Esophagus squamous epithelium (tissue), 5 donors: ENCODE measurements around the gene TMEM150B. TPM values are rescaled to one million over a fixed set of nuclear protein-coding genes. Genes with fewer than 3 reads are reported as not detected.

Source experiments
- DNase-seq: peaks from one replicate; lab custom pipeline; 2025; lab: John Stamatoyannopoulos, UW
- H3K27ac ChIP-seq, 4 donors: fragments of 200-600 bp; sonication (generic); one replicate each; pipeline ENCODE4 v1.5.1; 2016 to 2019; ENCODE audit warnings: mild to moderate bottlenecking in 1 of 4
- H3K27me3 ChIP-seq, 4 donors: fragments of 200-600 bp; sonication (generic); 1 replicate in 3 of 4; 2 replicates in 1 of 4; pipeline versions ENCODE4 v1.5.1 to v1.6.0; 2017 to 2021; ENCODE audit warnings: antibody characterized with exemption in 1 of 4
- H3K36me3 ChIP-seq, 3 donors: fragments of 200-600 bp; sonication (generic); one replicate each; pipeline ENCODE4 v1.5.1; 2016 to 2019
- H3K4me1 ChIP-seq, 3 donors: fragments of 200-600 bp; sonication (generic); one replicate each; pipeline ENCODE4 v1.5.1; 2017 to 2019
- H3K4me3 ChIP-seq, 4 donors: fragments of 200-600 bp; sonication (generic); 1 replicate in 3 of 4; 2 replicates in 1 of 4; pipeline ENCODE4 v1.5.1; 2016 to 2019; ENCODE audit warnings: mild to moderate bottlenecking in 2 of 4, moderate library complexity in 1 of 4
- H3K9me3 ChIP-seq, 3 donors: fragments of 200-600 bp; sonication (generic); one replicate each; pipeline ENCODE4 v1.5.1; 2016 to 2019
- CTCF ChIP-seq, 6 experiments: fragments of 450-650 bp in 4 of 6; fragments of 200-600 bp in 2 of 6; sonication (generic) in 2 of 6; IDR thresholded peaks; one replicate each; pipeline ENCODE4 v1.5.1; 2016 to 2019; ENCODE audit warnings: antibody characterized with exemption in 6 of 6, mild to moderate bottlenecking in 4 of 6, moderate library complexity in 4 of 6
- POLR2A ChIP-seq, 4 donors: fragments of 450-650 bp; IDR thresholded peaks; one replicate each; pipeline ENCODE4 v1.6.1; 2017; ENCODE audit warnings: antibody characterized with exemption in 4 of 4, mild to moderate bottlenecking in 4 of 4, moderate library complexity in 3 of 4
- WGBS, 2 donors: methylation state at CpG; one replicate each; pipeline ENCODE4 v1.1.5; 2018; 5-methylcytosine and 5-hydroxymethylcytosine counted together
- intact Hi-C: fragments of 100-400 bp; cut with DNase I; formaldehyde crosslinking; loops from one replicate; pipeline ENCODE4 v1.15.0; 2022
- total RNA-seq, 4 donors: library from RNA; depleted of rRNA; stranded (reverse); fragments of >200 nt; gene quantifications; one replicate each; pipeline ENCODE4 v1.1.0, GENCODE V29; 2016
- donor health status: DM: yes; HTN: yes; CAD: no.

Gene TMEM150B
- total RNA-seq, 4 donors from 2014 or later: 1.7 TPM; not detected in 3

- H3K36me3 ChIP-seq: peaks cover 4 to 84% (median 23%) of the 10 kb centered on the region in 3 donors
- 90 to 98% methylated on average over 7 to 8 of the region's 36 CpGs for WGBS, 2 donors
- H3K4me1 ChIP-seq: peaks cover 2 to 15% (median 4%) of the 10 kb centered on the region in 3 donors
- no peaks in the 10 kb centered on the region for H3K27me3 ChIP-seq
- no peak for DNase-seq
- no peaks in the 10 kb centered on the region for H3K9me3 ChIP-seq
- TF ChIP-seq CTCF (IDR thresholded peaks at IDR 0.05) (no peak), POLR2A (IDR thresholded peaks at IDR 0.05) (no peak)
- H3K4me3 ChIP-seq: no peak overlapping the region
- no peak overlapping the region for H3K27ac ChIP-seq
- intact Hi-C loops: no loop called here
These were observed 51.0 kb downstream of the TMEM150B start for GRCh38 chr19:55273978-55274707.

- H3K36me3 ChIP-seq: peaks cover 4 to 77% (median 14%) of the 10 kb centered on the region in 3 donors
- no peaks in the 10 kb centered on the region for H3K9me3 ChIP-seq
- no peak for DNase-seq
- H3K27me3 ChIP-seq: no peaks in the 10 kb centered on the region
- no peak overlapping the region for H3K27ac ChIP-seq
- TF ChIP-seq CTCF (IDR thresholded peaks at IDR 0.05) (no peak), POLR2A (IDR thresholded peaks at IDR 0.05) (no peak)
- H3K4me3 ChIP-seq: no peak overlapping the region
- intact Hi-C loops: no loop called here
- 90 to 95% methylated on average over 18 of the region's 18 CpGs for WGBS, 2 donors
- H3K4me1 ChIP-seq: peaks cover 0 to 7% (median 0%) of the 10 kb centered on the region in 3 donors
These were observed 53.0 kb downstream of the TMEM150B start for GRCh38 chr19:55272142-55272541.

GRCh38 chr19:55270172-55270942, 54.8 kb downstream of the TMEM150B start:
- peaks cover 0 to 5% (median 0%) of the 10 kb centered on the region in 3 donors for H3K4me1 ChIP-seq
- TF ChIP-seq CTCF (IDR thresholded peaks at IDR 0.05): no peak
- TF ChIP-seq POLR2A (IDR thresholded peaks at IDR 0.05): no peak
- no peaks in the 10 kb centered on the region for H3K9me3 ChIP-seq
- WGBS, 2 donors: 87 to 92% methylated on average over 10 to 25 of the region's 25 CpGs
- no peak for DNase-seq
- no peak overlapping the region for H3K4me3 ChIP-seq
- H3K27ac ChIP-seq: no peak overlapping the region
- H3K36me3 ChIP-seq: peaks cover 4 to 67% (median 12%) of the 10 kb centered on the region in 3 donors
- intact Hi-C loops: no loop called here
- no peaks in the 10 kb centered on the region for H3K27me3 ChIP-seq

- Histone ChIP-seq H3K4me1 (peaks cover 0 to 5% (median 0%) of the 10 kb centered on the region in 3 donors), H3K27me3 (no peaks in the 10 kb centered on the region), H3K4me3 (no peak overlapping the region), H3K36me3 (peaks cover 4 to 65% (median 9%) of the 10 kb centered on the region in 3 donors), H3K9me3 (no peaks in the 10 kb centered on the region), H3K27ac (no peak overlapping the region)
- intact Hi-C loops: no loop called here
- TF ChIP-seq CTCF (IDR thresholded peaks at IDR 0.05) (no peak), POLR2A (IDR thresholded peaks at IDR 0.05) (no peak)
- WGBS, 2 donors: 85 to 94% methylated on average over 8 of the region's 8 CpGs
- no peak for DNase-seq
These were observed 55.8 kb downstream of the TMEM150B start for GRCh38 chr19:55269299-55269698.

GRCh38 chr19:55266840-55267239, 58.3 kb downstream of the TMEM150B start:
- Histone ChIP-seq H3K4me1 (peaks cover 0 to 5% (median 0%) of the 10 kb centered on the region in 3 donors), H3K27ac (no peak overlapping the region), H3K27me3 (no peaks in the 10 kb centered on the region), H3K36me3 (peaks cover 0 to 52% (median 0%) of the 10 kb centered on the region in 3 donors), H3K4me3 (no peak overlapping the region), H3K9me3 (no peaks in the 10 kb centered on the region)
- no peak for DNase-seq
- no peak for TF ChIP-seq POLR2A (IDR thresholded peaks at IDR 0.05)
- no peak for TF ChIP-seq CTCF (IDR thresholded peaks at IDR 0.05)
- 97 to 99% methylated on average over 4 of the region's 4 CpGs for whole genome bisulfite sequencing, 2 donors
- intact Hi-C loops: no loop called here
